Karpas-422 (cell line): Measurements from ENCODE around the gene CTNNB1. TPM values are rescaled to one million over a fixed set of nuclear protein-coding genes. Genes with fewer than 3 reads are reported as not detected.

Experiments
- DNase-seq: peaks from one replicate; pipeline ENCODE4 v3.0.0-alpha.2; 2015
- H2AFZ ChIP-seq: fragments of 200-600 bp; sonication (generic); 2 replicates; pipeline ENCODE4 v1.6.1; 2014; ENCODE audit warnings: antibody characterized with exemption, low read length, mixed read lengths
- H3K27ac ChIP-seq: fragments of 200-600 bp; sonication (generic); 2 replicates; pipeline ENCODE4 v1.5.1; 2014; ENCODE audit warnings: mild to moderate bottlenecking, low read length, moderate library complexity
- H3K27me3 ChIP-seq: fragments of 200-600 bp; sonication (generic); 2 replicates; pipeline ENCODE4 v1.6.1; 2014; ENCODE audit warnings: low read length, mixed read lengths
- H3K36me3 ChIP-seq: fragments of 200-600 bp; sonication (generic); 2 replicates; pipeline ENCODE4 v1.6.1; 2014; ENCODE audit warnings: low read length, mixed read lengths; ENCODE audit not compliant: insufficient read depth
- H3K4me1 ChIP-seq: fragments of 200-600 bp; sonication (generic); 2 replicates; pipeline ENCODE4 v1.6.1; 2014; ENCODE audit warnings: mild to moderate bottlenecking, low read length, mixed read lengths
- H3K4me2 ChIP-seq: fragments of 200-600 bp; sonication (generic); 2 replicates; pipeline ENCODE4 v1.6.1; 2014; ENCODE audit warnings: low read length, low read depth, mild to moderate bottlenecking; ENCODE audit not compliant: poor library complexity, severe bottlenecking
- H3K4me3 ChIP-seq: fragments of 200-600 bp; sonication (generic); 2 replicates; pipeline ENCODE4 v1.5.1; 2014; ENCODE audit warnings: mild to moderate bottlenecking, antibody characterized with exemption, low read length, mixed read lengths
- H3K79me2 ChIP-seq: fragments of 200-600 bp; sonication (generic); 2 replicates; pipeline ENCODE4 v1.6.1; 2014; ENCODE audit warnings: mild to moderate bottlenecking, low read length, mixed read lengths
- H3K9ac ChIP-seq: fragments of 200-600 bp; sonication (generic); 2 replicates; pipeline ENCODE4 v1.6.0; 2014; ENCODE audit warnings: low read length
- H3K9me2 ChIP-seq: fragments of 200-600 bp; sonication (generic), shearing (Covaris generic); replicated peaks from 2 replicates; pipeline ENCODE4 v1.6.0; 2014; ENCODE audit warnings: mild to moderate bottlenecking, low read length, moderate library complexity; ENCODE audit not compliant: insufficient read depth
- H3K9me3 ChIP-seq: fragments of 300-700, 200-600 bp; sonication (generic); 2 replicates; pipeline ENCODE4 v1.6.1; 2014; ENCODE audit warnings: low read length, mixed read lengths
- H4K20me1 ChIP-seq: fragments of 200-600 bp; sonication (generic); 2 replicates; pipeline ENCODE4 v1.6.1; 2014; ENCODE audit warnings: mild to moderate bottlenecking, antibody characterized with exemption, low read length, low read depth; ENCODE audit not compliant: insufficient read depth
- total RNA-seq: library from RNA; depleted of rRNA; stranded (reverse); fragments of >200 nt; shearing (Covaris generic); gene quantifications from 2 replicates; pipeline ENCODE4 v1.2.3, GENCODE V29; 2014; ENCODE audit warnings: low replicate concordance

Gene CTNNB1
- total RNA-seq, 1 experiment from 2014 or later: 122 TPM

- Histone ChIP-seq H3K4me2 (peak overlapping the region; percentile 81), H3K4me1 (peaks cover 43% of the 10 kb centered on the region), H3K27me3 (no peaks in the 10 kb centered on the region), H3K27ac (no peak overlapping the region), H3K9me3 (no peaks in the 10 kb centered on the region), H3K4me3 (no peak overlapping the region), H3K79me2 (peaks cover 98% of the 10 kb centered on the region), H3K36me3 (peaks cover 3% of the 10 kb centered on the region), H3K9ac (no peak overlapping the region), H2AFZ (no peak overlapping the region), H4K20me1 (peaks cover 93% of the 10 kb centered on the region), H3K9me2 (no peaks in the 10 kb centered on the region)
- DNase-seq: no peak
Observed at GRCh38 chr3:41204369-41204768, 5.1 kb downstream of the CTNNB1 start.

- peaks cover 3% of the 10 kb centered on the region for H3K36me3 ChIP-seq
- no peak overlapping the region for H3K27ac ChIP-seq
- peaks cover 99% of the 10 kb centered on the region for H3K79me2 ChIP-seq
- no peak overlapping the region for H3K4me3 ChIP-seq
- H3K4me2 ChIP-seq: no peak overlapping the region
- H3K4me1 ChIP-seq: peaks cover 41% of the 10 kb centered on the region
- H4K20me1 ChIP-seq: peaks cover 90% of the 10 kb centered on the region
- H3K27me3 ChIP-seq: no peaks in the 10 kb centered on the region
- H3K9me3 ChIP-seq: no peaks in the 10 kb centered on the region
- no peak overlapping the region for H3K9ac ChIP-seq
- no peak overlapping the region for H2AFZ ChIP-seq
- DNase-seq: no peak
- H3K9me2 ChIP-seq: no peaks in the 10 kb centered on the region
Observed at GRCh38 chr3:41205591-41205990, 6.3 kb downstream of the CTNNB1 start.

- no peak overlapping the region for H3K4me2 ChIP-seq
- no peak for DNase-seq
- H3K36me3 ChIP-seq: peaks cover 3% of the 10 kb centered on the region
- no peak overlapping the region for H3K4me3 ChIP-seq
- H3K27me3 ChIP-seq: no peaks in the 10 kb centered on the region
- no peaks in the 10 kb centered on the region for H3K9me3 ChIP-seq
- H3K4me1 ChIP-seq: peaks cover 29% of the 10 kb centered on the region
- H3K79me2 ChIP-seq: peaks cover 99% of the 10 kb centered on the region
- H2AFZ ChIP-seq: no peak overlapping the region
- H3K27ac ChIP-seq: no peak overlapping the region
- H3K9ac ChIP-seq: no peak overlapping the region
- H3K9me2 ChIP-seq: no peaks in the 10 kb centered on the region
- H4K20me1 ChIP-seq: peaks cover 88% of the 10 kb centered on the region
Observed at GRCh38 chr3:41207355-41207754, 8.1 kb downstream of the CTNNB1 start.

GRCh38 chr3:41208507-41209220, 9.4 kb downstream of the CTNNB1 start:
- Histone ChIP-seq H3K36me3 (peaks cover 7% of the 10 kb centered on the region), H3K9me3 (no peaks in the 10 kb centered on the region), H3K9me2 (no peaks in the 10 kb centered on the region), H3K79me2 (peaks cover 99% of the 10 kb centered on the region), H3K4me3 (no peak overlapping the region), H2AFZ (no peak overlapping the region), H4K20me1 (peaks cover 86% of the 10 kb centered on the region), H3K9ac (no peak overlapping the region), H3K27me3 (no peaks in the 10 kb centered on the region), H3K4me1 (peaks cover 29% of the 10 kb centered on the region), H3K27ac (no peak overlapping the region), H3K4me2 (no peak overlapping the region)
- no peak for DNase-seq

- H3K9me2 ChIP-seq: no peaks in the 10 kb centered on the region
- no peak overlapping the region for H2AFZ ChIP-seq
- peaks cover 30% of the 10 kb centered on the region for H3K4me1 ChIP-seq
- no peak overlapping the region for H3K27ac ChIP-seq
- no peak for DNase-seq
- H3K9me3 ChIP-seq: no peaks in the 10 kb centered on the region
- H3K36me3 ChIP-seq: peaks cover 7% of the 10 kb centered on the region; the same call in 1 of the 2 replicates
- H3K4me2 ChIP-seq: no peak overlapping the region
- peaks cover 85% of the 10 kb centered on the region for H4K20me1 ChIP-seq
- H3K27me3 ChIP-seq: no peaks in the 10 kb centered on the region
- H3K9ac ChIP-seq: no peak overlapping the region
- H3K4me3 ChIP-seq: no peak overlapping the region
- H3K79me2 ChIP-seq: peaks cover 99% of the 10 kb centered on the region
Observed at GRCh38 chr3:41209646-41210045, 10.3 kb downstream of the CTNNB1 start.

- Histone ChIP-seq H2AFZ (no peak overlapping the region), H3K79me2 (peaks cover 99% of the 10 kb centered on the region), H3K4me3 (no peak overlapping the region), H3K9me3 (no peaks in the 10 kb centered on the region), H3K4me1 (peaks cover 31% of the 10 kb centered on the region), H3K36me3 (peaks cover 7% of the 10 kb centered on the region; the same call in 1 of the 2 replicates), H3K9ac (no peak overlapping the region), H3K27ac (no peak overlapping the region), H3K4me2 (no peak overlapping the region), H3K27me3 (no peaks in the 10 kb centered on the region), H3K9me2 (no peaks in the 10 kb centered on the region), H4K20me1 (peaks cover 81% of the 10 kb centered on the region)
- no peak for DNase-seq
Observed at GRCh38 chr3:41210966-41211365, 11.7 kb downstream of the CTNNB1 start.

GRCh38 chr3:41212088-41212487, 12.8 kb downstream of the CTNNB1 start:
- Histone ChIP-seq H3K27me3 (no peaks in the 10 kb centered on the region), H3K9me2 (no peaks in the 10 kb centered on the region), H3K36me3 (peaks cover 7% of the 10 kb centered on the region; the same call in 1 of the 2 replicates), H3K9me3 (no peaks in the 10 kb centered on the region), H3K9ac (no peak overlapping the region), H3K27ac (no peak overlapping the region), H3K4me1 (peaks cover 39% of the 10 kb centered on the region), H4K20me1 (peaks cover 79% of the 10 kb centered on the region), H2AFZ (no peak overlapping the region), H3K79me2 (peaks cover 99% of the 10 kb centered on the region), H3K4me2 (no peak overlapping the region), H3K4me3 (no peak overlapping the region)
- DNase-seq: no peak

- Histone ChIP-seq H3K27ac (no peak overlapping the region), H3K79me2 (peaks cover 99% of the 10 kb centered on the region), H3K4me3 (no peak overlapping the region), H3K9ac (no peak overlapping the region), H3K9me2 (no peaks in the 10 kb centered on the region), H3K4me2 (no peak overlapping the region), H3K9me3 (no peaks in the 10 kb centered on the region), H4K20me1 (peaks cover 71% of the 10 kb centered on the region), H3K4me1 (peaks cover 43% of the 10 kb centered on the region), H3K27me3 (no peaks in the 10 kb centered on the region), H2AFZ (no peak overlapping the region), H3K36me3 (peaks cover 7% of the 10 kb centered on the region; the same call in 1 of the 2 replicates)
- DNase-seq: no peak
Observed at GRCh38 chr3:41213588-41213987, 14.3 kb downstream of the CTNNB1 start.
